Panc1 (cell line): Measurements from ENCODE around the gene SLC26A11. TPM values are rescaled to one million over a fixed set of nuclear protein-coding genes. Genes with fewer than 3 reads are reported as not detected.

Source experiments
- ATAC-seq: fragments of 200-7000 bp; cut with Tn5 transposase; 2 replicates; pipeline ENCODE4 v1.9.1; 2020; ENCODE audit warnings: mild to moderate bottlenecking, moderate library complexity
- BruUV-seq: library from RNA; stranded (reverse); fragments of 400-500 nt; replicated peaks from 2 replicates; lab custom pipeline; 2021; lab: Mats Ljungman, UMichigan
- CTCF ChIA-PET: fragments of 300-600 bp; sonication (Branson Sonifier 250); formaldehyde crosslinking; loops from one replicate; lab custom pipeline; 2022; ENCODE audit warnings: antibody characterized with exemption; lab: Charles Lee
- POLR2A ChIA-PET: fragments of 300-600 bp; sonication (Branson Sonifier 250); formaldehyde crosslinking; loops from one replicate; lab custom pipeline; 2022; ENCODE audit warnings: antibody characterized with exemption; lab: Charles Lee
- DNase-seq: peaks from one replicate; pipeline ENCODE4 v3.0.0-alpha.2; 2010; ENCODE audit warnings: low read depth, low spot score
- H3K27ac ChIP-seq: 2 replicates; pipeline ENCODE4 v1.5.1; 2011; ENCODE audit warnings: mild to moderate bottlenecking, low read length, inconsistent platforms
- H3K27me3 ChIP-seq: fragments of 200-500 bp; sonication (Bioruptor generic); 2 replicates; pipeline ENCODE4 v1.6.0; 2014; ENCODE audit warnings: low read length, inconsistent platforms; ENCODE audit not compliant: control insufficient read depth, insufficient read depth
- H3K36me3 ChIP-seq: fragments of 200-500 bp; sonication (Bioruptor generic); 2 replicates; pipeline ENCODE4 v1.5.1; 2014; ENCODE audit warnings: inconsistent platforms, mild to moderate bottlenecking, low read length, moderate library complexity; ENCODE audit not compliant: control insufficient read depth, insufficient read depth
- H3K4me1 ChIP-seq: 2 replicates; pipeline ENCODE4 v1.5.1; 2011; ENCODE audit warnings: inconsistent platforms, mild to moderate bottlenecking, low read length, moderate library complexity; ENCODE audit not compliant: control insufficient read depth, insufficient read depth
- H3K4me3 ChIP-seq, 2 experiments: 2 replicates each; pipeline ENCODE4 v1.5.1; 2011 to 2012; ENCODE audit warnings: low read depth in 2 of 2, low read length in 2 of 2, mild to moderate bottlenecking in 2 of 2, inconsistent platforms in 1 of 2, moderate library complexity in 1 of 2
- H3K9me3 ChIP-seq: fragments of 200-500 bp; sonication (Bioruptor generic); 2 replicates; pipeline ENCODE4 v1.5.1; 2014; ENCODE audit warnings: low read depth, mild to moderate bottlenecking, inconsistent platforms, low read length, moderate library complexity; ENCODE audit not compliant: control insufficient read depth, insufficient read depth
- POLR2AphosphoS5 ChIP-seq: IDR thresholded peaks from 2 replicates; pipeline ENCODE4 v1.6.1; 2012; ENCODE audit warnings: mild to moderate bottlenecking, low read depth, low read length, moderate library complexity
- SIN3A ChIP-seq: IDR thresholded peaks from 2 replicates; pipeline ENCODE4 v1.6.1; 2012; ENCODE audit warnings: low read depth, mild to moderate bottlenecking, low read length, moderate library complexity, borderline replicate concordance; ENCODE audit not compliant: insufficient read depth
- TCF7L2 ChIP-seq: IDR thresholded peaks from 2 replicates; pipeline ENCODE4 v1.6.1; 2011; ENCODE audit warnings: mild to moderate bottlenecking, low read depth, low read length, inconsistent platforms
- in situ Hi-C: cut with HindIII; loops from 2 replicates; pipeline ENCODE4 v1.10.0; 2016; ENCODE audit warnings: low sequenced_read_pairs, low pct_unique_long_range_greater_than_20kb
- intact Hi-C: fragments of 100-400 bp; cut with micrococcal nuclease; formaldehyde crosslinking; loops from one replicate; pipeline ENCODE4 v1.10.0; 2022; ENCODE audit not compliant: unreplicated experiment
- total RNA-seq: library from RNA; stranded (reverse); gene quantifications from one replicate; pipeline ENCODE4 v1.2.1, GENCODE V29; 2021; ENCODE audit not compliant: unreplicated experiment
- TF ChIP-seq, protein P1 (sequence below), 2 experiments: IDR thresholded peaks; 2 replicates each; pipeline ENCODE4 v1.6.1; 2011 to 2012; ENCODE audit warnings: low read depth in 2 of 2, control low read depth in 1 of 2, low read length in 1 of 2, mild to moderate bottlenecking in 1 of 2, moderate library complexity in 1 of 2; ENCODE audit not compliant: insufficient read depth in 1 of 2
- TF ChIP-seq, protein P2 (sequence below): fragments of 450-650 bp; IDR thresholded peaks from 2 replicates; pipeline ENCODE4 v1.5.1; 2017; ENCODE audit warnings: mild to moderate bottlenecking

Gene SLC26A11
- total RNA-seq, 1 experiment from 2014 or later = 30.9 TPM

DNA sequence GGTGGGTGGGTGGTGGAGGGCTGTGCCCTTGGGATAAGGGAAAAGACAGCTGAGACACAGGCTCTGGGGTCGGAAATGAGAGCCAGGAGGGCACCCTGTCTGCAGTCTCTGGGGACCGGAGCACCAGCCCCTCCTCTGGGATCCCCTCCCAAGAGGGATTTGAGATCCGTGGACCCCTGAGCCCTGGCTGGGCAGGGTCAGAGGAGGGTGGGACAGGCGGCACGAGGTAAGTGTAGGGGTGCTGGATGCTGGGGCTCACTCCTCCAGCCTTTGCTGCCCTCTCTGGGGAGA, 519 bp upstream of the SLC26A11 start:
- BruUV-seq = no TSS peak
- no peak for ATAC-seq
- H3K36me3 ChIP-seq = no peaks in the 10 kb centered on the region; the same call in 1 of the 2 replicates
- H3K27ac ChIP-seq = peak overlapping the region; percentile 93
- peaks cover 14% of the 10 kb centered on the region for H3K4me1 ChIP-seq
- intact Hi-C loops (no loop called here), in situ Hi-C loops (no loop called here)
- CTCF ChIA-PET = interaction anchor here (0.6 to 0.7 kb wide), 2 partner anchors 213 to 818 kb away, joined by 6 to 12 read pairs; no protein-coding TSS in a partner anchor
- no peaks in the 10 kb centered on the region for H3K9me3 ChIP-seq
- peak overlapping the region; percentile 74 to 97 for H3K4me3 ChIP-seq
- no peaks in the 10 kb centered on the region for H3K27me3 ChIP-seq
- TF ChIP-seq TCF7L2 (no peak), POLR2AphosphoS5 (no peak), SIN3A (no peak)
- TF ChIP-seq, protein P1, sequence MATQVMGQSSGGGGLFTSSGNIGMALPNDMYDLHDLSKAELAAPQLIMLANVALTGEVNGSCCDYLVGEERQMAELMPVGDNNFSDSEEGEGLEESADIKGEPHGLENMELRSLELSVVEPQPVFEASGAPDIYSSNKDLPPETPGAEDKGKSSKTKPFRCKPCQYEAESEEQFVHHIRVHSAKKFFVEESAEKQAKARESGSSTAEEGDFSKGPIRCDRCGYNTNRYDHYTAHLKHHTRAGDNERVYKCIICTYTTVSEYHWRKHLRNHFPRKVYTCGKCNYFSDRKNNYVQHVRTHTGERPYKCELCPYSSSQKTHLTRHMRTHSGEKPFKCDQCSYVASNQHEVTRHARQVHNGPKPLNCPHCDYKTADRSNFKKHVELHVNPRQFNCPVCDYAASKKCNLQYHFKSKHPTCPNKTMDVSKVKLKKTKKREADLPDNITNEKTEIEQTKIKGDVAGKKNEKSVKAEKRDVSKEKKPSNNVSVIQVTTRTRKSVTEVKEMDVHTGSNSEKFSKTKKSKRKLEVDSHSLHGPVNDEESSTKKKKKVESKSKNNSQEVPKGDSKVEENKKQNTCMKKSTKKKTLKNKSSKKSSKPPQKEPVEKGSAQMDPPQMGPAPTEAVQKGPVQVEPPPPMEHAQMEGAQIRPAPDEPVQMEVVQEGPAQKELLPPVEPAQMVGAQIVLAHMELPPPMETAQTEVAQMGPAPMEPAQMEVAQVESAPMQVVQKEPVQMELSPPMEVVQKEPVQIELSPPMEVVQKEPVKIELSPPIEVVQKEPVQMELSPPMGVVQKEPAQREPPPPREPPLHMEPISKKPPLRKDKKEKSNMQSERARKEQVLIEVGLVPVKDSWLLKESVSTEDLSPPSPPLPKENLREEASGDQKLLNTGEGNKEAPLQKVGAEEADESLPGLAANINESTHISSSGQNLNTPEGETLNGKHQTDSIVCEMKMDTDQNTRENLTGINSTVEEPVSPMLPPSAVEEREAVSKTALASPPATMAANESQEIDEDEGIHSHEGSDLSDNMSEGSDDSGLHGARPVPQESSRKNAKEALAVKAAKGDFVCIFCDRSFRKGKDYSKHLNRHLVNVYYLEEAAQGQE (IDR thresholded peaks at IDR 0.05; ENCODE audit: insufficient read depth in 1 of 2, low read depth in 2 of 2, low read length in 1 of 2) = no peak
- TF ChIP-seq, protein P2, sequence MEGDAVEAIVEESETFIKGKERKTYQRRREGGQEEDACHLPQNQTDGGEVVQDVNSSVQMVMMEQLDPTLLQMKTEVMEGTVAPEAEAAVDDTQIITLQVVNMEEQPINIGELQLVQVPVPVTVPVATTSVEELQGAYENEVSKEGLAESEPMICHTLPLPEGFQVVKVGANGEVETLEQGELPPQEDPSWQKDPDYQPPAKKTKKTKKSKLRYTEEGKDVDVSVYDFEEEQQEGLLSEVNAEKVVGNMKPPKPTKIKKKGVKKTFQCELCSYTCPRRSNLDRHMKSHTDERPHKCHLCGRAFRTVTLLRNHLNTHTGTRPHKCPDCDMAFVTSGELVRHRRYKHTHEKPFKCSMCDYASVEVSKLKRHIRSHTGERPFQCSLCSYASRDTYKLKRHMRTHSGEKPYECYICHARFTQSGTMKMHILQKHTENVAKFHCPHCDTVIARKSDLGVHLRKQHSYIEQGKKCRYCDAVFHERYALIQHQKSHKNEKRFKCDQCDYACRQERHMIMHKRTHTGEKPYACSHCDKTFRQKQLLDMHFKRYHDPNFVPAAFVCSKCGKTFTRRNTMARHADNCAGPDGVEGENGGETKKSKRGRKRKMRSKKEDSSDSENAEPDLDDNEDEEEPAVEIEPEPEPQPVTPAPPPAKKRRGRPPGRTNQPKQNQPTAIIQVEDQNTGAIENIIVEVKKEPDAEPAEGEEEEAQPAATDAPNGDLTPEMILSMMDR = no peak
- DNase-seq = no peak
- POLR2A ChIA-PET = no interaction called here

DNA sequence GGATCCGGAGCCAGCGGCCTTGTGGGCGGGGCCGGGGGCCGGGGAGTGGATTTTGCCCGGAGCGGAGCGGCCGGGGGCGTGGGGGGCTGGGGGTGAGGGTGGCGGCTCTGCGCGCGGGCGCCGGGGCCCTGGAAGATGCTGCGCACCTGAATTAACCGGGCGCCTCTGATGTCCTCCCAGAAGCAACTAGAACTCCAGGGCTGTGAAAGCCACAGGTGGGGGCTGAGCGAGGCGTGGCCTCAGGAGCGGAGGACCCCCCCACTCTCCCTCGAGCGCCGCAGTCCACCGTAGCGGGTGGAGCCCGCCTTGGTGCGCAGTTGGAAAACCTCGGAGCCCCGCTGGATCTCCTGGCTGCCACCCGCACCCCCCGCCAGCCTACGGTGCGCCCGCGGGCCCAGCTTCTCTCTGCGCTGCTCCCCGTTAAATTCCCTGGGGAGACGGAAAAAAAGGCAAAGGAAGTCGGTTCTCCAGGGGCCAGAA, 549 bp downstream of the SLC26A11 start:
- peak overlapping the region; percentile 82 for H3K27ac ChIP-seq
- POLR2A ChIA-PET = no interaction called here

More for the DNA sequence above, 549 bp downstream of the SLC26A11 start:
- no peaks in the 10 kb centered on the region for H3K27me3 ChIP-seq
- DNase-seq (no peak), ATAC-seq (peak; percentile 63)
- TF ChIP-seq, protein P1 (IDR thresholded peaks at IDR 0.05; ENCODE audit: insufficient read depth in 1 of 2, low read depth in 2 of 2, low read length in 1 of 2) = no peak
- TF ChIP-seq, protein P2 = no peak
- TF ChIP-seq POLR2AphosphoS5 = no peak
- no peak for TF ChIP-seq SIN3A
- no peak for TF ChIP-seq TCF7L2
- intact Hi-C loops (no loop called here), in situ Hi-C loops (no loop called here)
- peak overlapping the region; percentile 74 to 97 for H3K4me3 ChIP-seq
- peaks cover 14% of the 10 kb centered on the region for H3K4me1 ChIP-seq
- CTCF ChIA-PET = no interaction called here
- no peaks in the 10 kb centered on the region for H3K9me3 ChIP-seq
- BruUV-seq = no TSS peak
- H3K36me3 ChIP-seq = no peaks in the 10 kb centered on the region; the same call in 1 of the 2 replicates
